ENCODE measurements around the gene ITGA7. TPM values are rescaled to one million over a fixed set of nuclear protein-coding genes. Genes with fewer than 3 reads are reported as not detected.

Gene ITGA7
- total RNA-seq, 1 donor from 2014 or later, result 2.0 TPM

DNA sequence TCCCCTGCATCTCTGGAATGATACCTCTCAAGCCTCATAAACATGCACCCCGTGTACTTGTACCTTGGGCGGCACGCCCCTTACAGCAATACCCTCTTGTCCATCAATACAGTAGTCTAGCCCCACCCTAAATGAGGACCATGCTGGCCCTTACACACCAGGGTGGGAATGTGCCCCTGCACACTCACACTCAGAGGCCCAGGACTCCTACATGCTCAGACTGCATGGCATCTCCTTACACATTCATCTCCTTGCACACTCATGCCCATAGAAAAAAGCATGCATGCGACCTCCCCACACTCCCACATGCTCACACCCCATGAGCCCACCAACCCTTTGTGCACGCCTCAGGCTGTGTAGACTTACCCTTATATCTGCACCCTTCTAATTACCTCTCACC, 22.0 kb downstream of the ITGA7 start:
- TF ChIP-seq, protein P1, sequence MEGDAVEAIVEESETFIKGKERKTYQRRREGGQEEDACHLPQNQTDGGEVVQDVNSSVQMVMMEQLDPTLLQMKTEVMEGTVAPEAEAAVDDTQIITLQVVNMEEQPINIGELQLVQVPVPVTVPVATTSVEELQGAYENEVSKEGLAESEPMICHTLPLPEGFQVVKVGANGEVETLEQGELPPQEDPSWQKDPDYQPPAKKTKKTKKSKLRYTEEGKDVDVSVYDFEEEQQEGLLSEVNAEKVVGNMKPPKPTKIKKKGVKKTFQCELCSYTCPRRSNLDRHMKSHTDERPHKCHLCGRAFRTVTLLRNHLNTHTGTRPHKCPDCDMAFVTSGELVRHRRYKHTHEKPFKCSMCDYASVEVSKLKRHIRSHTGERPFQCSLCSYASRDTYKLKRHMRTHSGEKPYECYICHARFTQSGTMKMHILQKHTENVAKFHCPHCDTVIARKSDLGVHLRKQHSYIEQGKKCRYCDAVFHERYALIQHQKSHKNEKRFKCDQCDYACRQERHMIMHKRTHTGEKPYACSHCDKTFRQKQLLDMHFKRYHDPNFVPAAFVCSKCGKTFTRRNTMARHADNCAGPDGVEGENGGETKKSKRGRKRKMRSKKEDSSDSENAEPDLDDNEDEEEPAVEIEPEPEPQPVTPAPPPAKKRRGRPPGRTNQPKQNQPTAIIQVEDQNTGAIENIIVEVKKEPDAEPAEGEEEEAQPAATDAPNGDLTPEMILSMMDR (IDR thresholded peaks at IDR 0.05; ENCODE audit: insufficient read depth, low read length, poor library complexity, severe bottlenecking), result no peak

DNA sequence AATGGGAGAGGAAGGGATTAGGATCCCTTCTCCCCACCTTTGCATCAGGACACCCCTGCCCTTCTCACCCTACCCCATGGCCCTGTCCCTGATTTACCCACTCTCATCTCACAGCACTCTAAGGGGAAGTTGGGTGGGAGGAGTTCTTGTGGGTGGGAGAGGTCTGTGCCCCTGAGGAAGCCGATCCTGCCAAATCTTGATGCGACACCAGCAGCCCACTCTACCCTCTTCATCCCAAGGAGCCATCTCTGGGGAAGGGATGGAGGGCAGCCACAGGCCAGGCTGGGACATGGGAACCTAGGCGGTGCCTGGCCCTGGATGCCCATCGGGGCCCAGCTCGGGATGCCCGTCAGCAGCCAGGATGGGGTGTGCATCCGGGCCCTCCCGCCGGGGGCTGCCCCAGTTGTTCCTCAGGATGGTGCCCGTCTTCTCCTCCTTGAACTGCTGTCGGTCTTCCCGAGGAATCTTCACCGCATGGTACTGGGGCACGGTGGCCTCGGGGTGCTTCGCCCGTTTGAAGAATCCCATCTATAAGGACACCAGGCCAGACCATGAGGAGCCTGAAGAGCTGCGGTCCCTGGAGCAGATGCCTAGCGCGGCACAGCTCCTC, 22.8 kb downstream of the ITGA7 start:
- TF ChIP-seq, protein P1 (IDR thresholded peaks at IDR 0.05; ENCODE audit: insufficient read depth, low read length, poor library complexity, severe bottlenecking), result no peak
- no peaks in the 10 kb centered on the region for H3K36me3 ChIP-seq (ENCODE audit: control insufficient read depth, insufficient read depth, low read length)
- H3K4me3 ChIP-seq (ENCODE audit: low read depth, low read length), result no peak overlapping the region
- no peak for DNase-seq (ENCODE audit: low read depth)
- H3K27me3 ChIP-seq (ENCODE audit: control insufficient read depth, insufficient read depth, low read length), result no peaks in the 10 kb centered on the region

More for the DNA sequence above, 22.0 kb downstream of the ITGA7 start:
- no peak overlapping the region for H3K4me3 ChIP-seq (ENCODE audit: low read depth, low read length)
- H3K36me3 ChIP-seq (ENCODE audit: control insufficient read depth, insufficient read depth, low read length), result no peaks in the 10 kb centered on the region
- DNase-seq (ENCODE audit: low read depth), result no peak
- H3K27me3 ChIP-seq (ENCODE audit: control insufficient read depth, insufficient read depth, low read length), result no peaks in the 10 kb centered on the region

DNA sequence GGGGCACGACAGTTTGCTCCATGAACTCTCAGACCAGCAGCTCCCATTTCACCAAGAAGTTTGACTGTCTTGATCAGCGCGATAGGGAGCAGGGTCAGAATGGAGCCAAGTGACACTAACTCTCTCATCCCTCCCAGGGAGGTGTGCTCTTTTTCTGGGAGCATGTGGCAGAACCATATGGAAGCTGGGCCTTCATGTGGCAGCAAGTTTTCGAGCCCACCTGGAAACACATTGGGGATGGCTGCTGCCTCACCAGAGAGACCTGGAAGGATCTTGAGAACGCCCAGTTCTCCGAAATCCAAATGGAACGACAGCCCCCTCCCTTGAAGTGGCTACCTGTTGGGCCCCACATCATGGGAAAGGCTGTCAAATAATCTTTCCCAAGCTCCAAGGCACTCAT, 24.0 kb downstream of the ITGA7 start:
- no peak overlapping the region for H3K4me3 ChIP-seq (ENCODE audit: low read depth, low read length)
- DNase-seq (ENCODE audit: low read depth), result no peak
- TF ChIP-seq, protein P1 (IDR thresholded peaks at IDR 0.05; ENCODE audit: insufficient read depth, low read length, poor library complexity, severe bottlenecking), result no peak
- no peaks in the 10 kb centered on the region for H3K36me3 ChIP-seq (ENCODE audit: control insufficient read depth, insufficient read depth, low read length)
- H3K27me3 ChIP-seq (ENCODE audit: control insufficient read depth, insufficient read depth, low read length), result no peaks in the 10 kb centered on the region

DNA sequence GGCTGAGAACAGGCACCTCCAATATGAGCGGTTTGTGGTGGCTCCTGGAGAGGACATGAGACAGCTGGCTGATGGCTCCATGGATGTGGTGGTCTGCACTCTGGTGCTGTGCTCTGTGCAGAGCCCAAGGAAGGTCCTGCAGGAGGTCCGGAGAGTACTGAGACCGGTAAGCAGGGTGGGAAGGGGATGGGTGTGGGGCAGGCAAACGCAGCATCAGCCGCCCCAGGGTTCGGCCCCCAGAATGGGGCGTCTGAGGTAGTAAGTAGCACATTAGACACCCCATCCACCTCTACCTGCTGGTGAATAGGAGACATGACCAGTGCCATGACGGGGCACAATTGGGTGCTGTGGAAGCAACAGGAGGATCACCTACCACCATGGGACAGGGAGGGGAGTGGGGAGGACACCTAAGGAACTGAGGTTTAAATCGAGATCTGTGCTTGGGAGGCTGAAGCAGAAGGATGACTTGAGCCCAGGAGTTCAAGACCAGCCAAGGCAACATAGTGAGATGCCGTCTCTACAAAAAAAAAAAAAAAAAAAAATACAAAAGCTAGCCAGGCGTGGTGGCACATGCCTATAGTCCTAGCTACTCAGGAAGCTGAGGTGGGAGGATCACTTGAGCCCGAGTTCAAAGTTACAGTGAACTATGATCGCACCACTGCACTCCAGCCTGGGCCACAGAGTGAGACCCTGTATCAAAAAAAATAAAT, 25.5 kb downstream of the ITGA7 start:
- Histone ChIP-seq H3K4me3 (ENCODE audit: low read depth, low read length) (no peak overlapping the region), H3K36me3 (ENCODE audit: control insufficient read depth, insufficient read depth, low read length) (no peaks in the 10 kb centered on the region), H3K27me3 (ENCODE audit: control insufficient read depth, insufficient read depth, low read length) (no peaks in the 10 kb centered on the region)
- TF ChIP-seq, protein P1 (IDR thresholded peaks at IDR 0.05; ENCODE audit: insufficient read depth, low read length, poor library complexity, severe bottlenecking), result no peak
- DNase-seq (ENCODE audit: low read depth), result no peak

DNA sequence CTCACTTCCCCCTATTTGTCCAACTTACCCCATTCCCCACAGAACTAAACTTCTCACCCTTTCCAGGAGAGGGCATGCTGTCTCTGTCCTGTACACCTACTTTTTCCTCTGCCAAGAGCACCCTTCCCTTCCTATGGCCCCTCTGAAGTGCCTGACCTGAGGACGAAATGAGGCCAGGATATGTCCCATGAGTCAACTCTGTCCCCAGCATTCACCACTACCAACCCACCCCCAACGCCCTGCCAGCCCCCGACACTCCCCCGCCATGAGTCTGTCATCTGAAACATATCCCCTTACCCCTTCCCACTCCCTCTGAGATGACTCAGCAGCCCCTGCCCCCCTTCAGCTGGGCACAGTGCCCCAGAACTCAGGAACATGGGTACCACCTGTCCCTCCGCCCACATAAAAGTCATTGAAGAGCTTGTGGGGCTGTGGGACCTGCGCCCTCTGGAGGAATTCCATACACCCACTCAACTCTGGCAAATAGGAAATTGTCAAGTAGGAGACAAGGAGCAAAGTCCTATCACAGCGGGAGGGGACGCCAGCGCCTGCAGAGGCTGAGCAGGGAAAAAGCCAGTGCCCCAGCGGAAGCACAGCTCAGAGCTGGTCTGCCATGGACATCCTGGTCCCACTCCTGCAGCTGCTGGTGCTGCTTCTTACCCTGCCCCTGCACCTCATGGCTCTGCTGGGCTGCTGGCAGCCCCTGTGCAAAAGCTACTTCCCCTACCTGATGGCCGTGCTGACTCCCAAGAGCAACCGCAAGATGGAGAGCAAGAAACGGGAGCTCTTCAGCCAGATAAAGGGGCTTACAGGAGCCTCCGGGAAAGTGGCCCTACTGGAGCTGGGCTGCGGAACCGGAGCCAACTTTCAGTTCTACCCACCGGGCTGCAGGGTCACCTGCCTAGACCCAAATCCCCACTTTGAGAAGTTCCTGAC, 26.3 kb downstream of the ITGA7 start:
- DNase-seq (ENCODE audit: low read depth), result no peak
- peak overlapping the region; percentile 10 for H3K4me3 ChIP-seq (ENCODE audit: low read depth, low read length)

More for the DNA sequence above, 26.3 kb downstream of the ITGA7 start:
- no peaks in the 10 kb centered on the region for H3K27me3 ChIP-seq (ENCODE audit: control insufficient read depth, insufficient read depth, low read length)
- TF ChIP-seq, protein P1 (IDR thresholded peaks at IDR 0.05; ENCODE audit: insufficient read depth, low read length, poor library complexity, severe bottlenecking), result peak; percentile 61
- no peaks in the 10 kb centered on the region for H3K36me3 ChIP-seq (ENCODE audit: control insufficient read depth, insufficient read depth, low read length)
